ENCODE measurements around the gene SAMD4A.

Gene SAMD4A

DNA sequence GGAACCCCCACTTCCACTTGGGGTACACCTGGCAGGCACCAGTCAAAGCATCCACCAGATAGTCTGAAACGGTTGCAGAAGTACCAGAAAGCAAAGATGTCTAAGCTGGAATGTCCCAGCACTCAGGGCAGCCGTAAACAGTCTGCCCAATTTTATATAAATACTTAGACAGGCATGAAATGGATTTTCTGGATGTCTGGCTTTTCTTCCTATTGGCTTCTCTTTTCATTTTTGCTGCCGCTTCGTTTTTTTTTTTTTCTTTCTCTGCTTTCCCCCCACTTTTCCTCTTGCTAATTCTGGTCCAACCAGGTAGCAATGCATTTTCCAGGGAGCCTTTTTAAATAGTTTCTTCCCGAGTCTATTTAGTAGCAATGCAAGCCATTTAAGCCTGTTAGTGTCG is 168.0 kb downstream of the SAMD4A start:
- no peaks in the 10 kb centered on the region for H3K27me3 ChIP-seq (replicated peaks; ENCODE audit: control insufficient read depth, insufficient read depth, low read length)
- DNase-seq (ENCODE audit: extremely low read depth, insufficient read length), result no peak
- no peaks in the 10 kb centered on the region for H3K36me3 ChIP-seq (ENCODE audit: control insufficient read depth, insufficient read depth, low read length)
- no peak for TF ChIP-seq CTCF (IDR thresholded peaks at IDR 0.05; ENCODE audit: insufficient read depth, low read length, poor library complexity, severe bottlenecking)
- no peak overlapping the region for H3K4me3 ChIP-seq (replicated peaks; ENCODE audit: low read depth, low read length)

DNA sequence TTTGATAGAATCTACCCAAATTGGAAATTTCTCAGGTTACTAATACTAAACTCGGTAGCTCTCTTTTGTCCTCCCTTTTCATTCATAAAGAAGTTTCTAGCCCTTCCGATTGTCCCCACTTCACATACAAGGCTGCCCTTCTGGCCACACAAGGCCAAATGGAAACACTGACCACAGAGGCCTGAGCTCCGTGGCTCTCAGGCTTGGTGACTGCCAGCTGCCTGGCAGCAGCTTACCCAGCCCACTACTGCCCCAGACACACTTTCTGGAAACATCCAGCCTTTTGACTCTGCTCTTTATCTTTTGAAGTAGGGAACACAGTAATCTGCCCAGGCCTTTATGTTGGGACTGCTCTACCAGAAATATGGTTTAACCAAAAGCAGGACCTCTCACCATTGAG is 168.5 kb downstream of the SAMD4A start:
- H3K27me3 ChIP-seq (replicated peaks; ENCODE audit: control insufficient read depth, insufficient read depth, low read length), result no peaks in the 10 kb centered on the region
- DNase-seq (ENCODE audit: extremely low read depth, insufficient read length), result no peak
- no peak overlapping the region for H3K4me3 ChIP-seq (replicated peaks; ENCODE audit: low read depth, low read length)
- no peak for TF ChIP-seq CTCF (IDR thresholded peaks at IDR 0.05; ENCODE audit: insufficient read depth, low read length, poor library complexity, severe bottlenecking)
- no peaks in the 10 kb centered on the region for H3K36me3 ChIP-seq (ENCODE audit: control insufficient read depth, insufficient read depth, low read length)

DNA sequence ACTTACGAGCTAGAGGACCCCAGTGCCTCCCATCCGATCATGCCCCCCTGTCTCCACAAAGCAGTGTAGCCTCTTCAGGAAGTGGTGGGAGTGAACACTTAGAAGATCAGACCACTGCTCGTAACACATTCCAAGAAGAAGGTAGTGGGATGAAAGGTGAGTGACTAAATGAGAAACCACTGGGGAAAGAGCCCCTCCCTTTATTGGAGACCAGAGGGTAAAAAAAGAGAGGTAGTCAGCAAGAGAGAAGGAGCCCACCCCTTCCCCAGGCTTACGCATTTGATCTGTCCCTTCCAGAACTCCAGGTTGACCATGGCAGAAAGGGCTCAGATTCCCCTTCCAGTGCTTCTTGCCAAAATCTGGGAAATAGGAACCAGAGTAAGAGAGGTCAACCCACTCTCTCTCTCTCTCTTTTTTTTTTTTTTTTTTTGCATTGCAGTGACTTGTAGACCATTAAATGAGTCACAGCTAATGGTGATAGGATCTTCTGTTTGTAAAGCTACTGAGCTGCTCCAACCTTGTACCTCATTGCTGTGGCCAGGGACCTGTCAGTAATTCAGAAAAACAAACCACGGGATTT is 170.3 kb downstream of the SAMD4A start:
- no peaks in the 10 kb centered on the region for H3K27me3 ChIP-seq (replicated peaks; ENCODE audit: control insufficient read depth, insufficient read depth, low read length)
- no peak for TF ChIP-seq CTCF (IDR thresholded peaks at IDR 0.05; ENCODE audit: insufficient read depth, low read length, poor library complexity, severe bottlenecking)
- no peak for DNase-seq (ENCODE audit: extremely low read depth, insufficient read length)

DNA sequence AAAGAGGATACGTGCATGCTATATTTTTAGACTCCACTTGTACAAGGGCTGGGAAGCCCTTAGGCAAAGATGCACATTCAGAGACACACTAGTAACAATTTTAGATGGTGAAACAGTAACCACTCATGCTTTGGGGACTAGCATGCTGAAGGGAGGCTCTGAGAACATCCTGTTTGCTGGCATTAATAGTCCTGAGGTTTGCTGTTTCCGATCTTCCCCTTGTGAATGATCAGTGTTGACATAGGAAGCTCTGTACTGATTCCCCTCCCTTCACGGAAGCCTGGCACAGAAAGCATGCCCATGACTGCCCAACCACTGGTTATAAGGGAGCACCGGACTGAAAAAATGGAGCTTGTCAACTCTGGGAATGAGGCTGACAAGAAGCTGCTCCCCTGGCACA is 171.1 kb downstream of the SAMD4A start:
- H3K27me3 ChIP-seq (replicated peaks; ENCODE audit: control insufficient read depth, insufficient read depth, low read length), result no peaks in the 10 kb centered on the region
- TF ChIP-seq CTCF (IDR thresholded peaks at IDR 0.05; ENCODE audit: insufficient read depth, low read length, poor library complexity, severe bottlenecking), result no peak
- H3K4me3 ChIP-seq (replicated peaks; ENCODE audit: low read depth, low read length), result no peak overlapping the region
- no peak for DNase-seq (ENCODE audit: extremely low read depth, insufficient read length)
- no peaks in the 10 kb centered on the region for H3K36me3 ChIP-seq (ENCODE audit: control insufficient read depth, insufficient read depth, low read length)

More for the DNA sequence above, 170.3 kb downstream of the SAMD4A start:
- Histone ChIP-seq H3K4me3 (replicated peaks; ENCODE audit: low read depth, low read length) (no peak overlapping the region), H3K36me3 (ENCODE audit: control insufficient read depth, insufficient read depth, low read length) (no peaks in the 10 kb centered on the region)

- DNase-seq (ENCODE audit: extremely low read depth, insufficient read length), result no peak
- Histone ChIP-seq H3K27me3 (replicated peaks; ENCODE audit: control insufficient read depth, insufficient read depth, low read length) (no peaks in the 10 kb centered on the region), H3K4me3 (replicated peaks; ENCODE audit: low read depth, low read length) (no peak overlapping the region), H3K36me3 (ENCODE audit: control insufficient read depth, insufficient read depth, low read length) (no peaks in the 10 kb centered on the region)
- TF ChIP-seq CTCF (IDR thresholded peaks at IDR 0.05; ENCODE audit: insufficient read depth, low read length, poor library complexity, severe bottlenecking), result no peak
Observed at GRCh38 chr14:54739514-54739913, 172.6 kb downstream of the SAMD4A start.

Data from GM06990 (cell line).